Measurements from ENCODE around the gene ARHGAP25.

The ARHGAP25 gene

DNA sequence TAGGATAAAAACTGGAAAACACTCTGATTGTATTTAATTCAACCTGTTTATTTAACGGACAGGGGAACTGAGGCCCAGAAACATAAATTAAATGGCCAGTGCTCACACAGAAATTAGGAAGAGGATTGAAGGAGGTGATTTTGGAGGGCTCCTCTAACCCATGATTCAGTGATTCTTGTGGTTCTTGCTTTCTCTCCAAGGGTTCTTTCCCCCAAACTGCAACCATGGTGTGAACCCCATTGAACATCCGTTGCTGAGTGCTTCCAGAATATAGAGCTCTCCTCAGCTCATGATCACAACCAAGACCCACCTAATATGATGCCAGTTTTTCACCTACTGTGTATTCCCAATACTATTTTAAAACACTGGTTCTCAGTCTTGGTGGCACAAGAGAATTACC is 95.1 kb downstream of the ARHGAP25 start:
- H3K27ac ChIP-seq (ENCODE audit: low read length, poor library complexity, severe bottlenecking) = peak overlapping the region; percentile 62
- no peaks in the 10 kb centered on the region for H3K79me1 ChIP-seq (replicated peaks; ENCODE audit: low read length, poor library complexity, severe bottlenecking)
- H2AFZ ChIP-seq (ENCODE audit: low read depth, low read length) = no peak overlapping the region
- H3K27me3 ChIP-seq (ENCODE audit: control insufficient read depth in 1 of 2, insufficient read depth in 1 of 2, low read length in 2 of 2) = no peaks in the 10 kb centered on the region
- peak overlapping the region; percentile 51 for H3K9ac ChIP-seq (ENCODE audit: low read length)
- peak overlapping the region; percentile 65 to 83 for H2BK12ac ChIP-seq (ENCODE audit: low read length in 2 of 2)
- WGBS = 68% methylated on average over 2 of the region's 2 CpGs
- H3K23ac ChIP-seq (ENCODE audit: low read length in 2 of 2) = no peak overlapping the region
- peaks cover 16% of the 10 kb centered on the region for H3K4me1 ChIP-seq (ENCODE audit: control insufficient read depth, insufficient read depth, low read depth, low read length)
- peak overlapping the region; percentile 31 for H2AK5ac ChIP-seq (ENCODE audit: low read length, severe bottlenecking)
- H2BK120ac ChIP-seq (ENCODE audit: low read depth, low read length) = peak overlapping the region; percentile 66
- DNase-seq = no peak
- H3K4me3 ChIP-seq (ENCODE audit: insufficient read depth in 1 of 2, low read depth in 1 of 2, low read length in 2 of 2) = peak overlapping the region in 1 of 2 experiments; percentile 15
- H2BK15ac ChIP-seq (ENCODE audit: low read depth, poor library complexity, severe bottlenecking) = no peak overlapping the region
- H3K4me2 ChIP-seq (ENCODE audit: low read length, poor library complexity, severe bottlenecking) = no peak overlapping the region
- peak overlapping the region in 1 of 2 experiments; percentile 90 for H3K4ac ChIP-seq (ENCODE audit: low read depth in 1 of 2, low read length in 2 of 2)
- no peaks in the 10 kb centered on the region for H3K9me3 ChIP-seq (ENCODE audit: control insufficient read depth, low read length)
- H2BK5ac ChIP-seq (ENCODE audit: low read depth, low read length, poor library complexity, severe bottlenecking) = no peak overlapping the region
- H4K91ac ChIP-seq (ENCODE audit: low read length) = no peak overlapping the region
- H3K18ac ChIP-seq (ENCODE audit: low read depth in 1 of 2, low read length in 2 of 2) = peak overlapping the region in 1 of 2 experiments; percentile 79
- no peak overlapping the region for H3K14ac ChIP-seq (ENCODE audit: low read length in 2 of 2)
- no peaks in the 10 kb centered on the region for H3K36me3 ChIP-seq (ENCODE audit: control insufficient read depth in 1 of 2, insufficient read depth in 2 of 2, low read depth in 1 of 2, low read length in 2 of 2)
- peak overlapping the region; percentile 46 for H4K8ac ChIP-seq (ENCODE audit: low read length)

DNA sequence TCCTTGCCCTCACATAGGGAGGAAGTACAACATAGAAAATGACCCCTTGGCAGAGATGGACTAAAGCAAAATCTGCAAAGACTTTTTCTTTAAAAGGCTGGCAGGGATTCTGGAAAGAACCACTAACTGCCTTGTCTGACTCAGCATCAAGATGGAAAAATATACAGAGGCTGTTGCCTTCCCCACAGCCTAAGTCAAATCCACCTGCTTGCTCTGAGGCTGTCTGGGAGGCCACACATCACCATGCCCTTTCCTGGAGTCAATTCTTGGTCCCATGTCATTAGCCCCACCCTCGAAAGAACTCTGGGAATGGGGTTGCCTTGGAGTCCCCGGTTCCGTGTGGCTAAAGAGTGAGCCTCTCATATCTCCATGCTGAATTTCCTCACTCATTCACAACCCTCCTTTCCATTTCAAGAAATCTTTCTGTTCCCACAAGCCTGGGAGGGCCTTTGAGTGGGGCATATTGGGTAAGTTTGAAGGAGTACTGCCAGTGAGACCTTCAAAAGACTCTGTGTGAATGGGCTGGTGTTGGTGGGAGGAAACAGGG is 97.1 kb downstream of the ARHGAP25 start:
- Histone ChIP-seq H3K18ac (ENCODE audit: low read depth in 1 of 2, low read length in 2 of 2) (peak overlapping the region in 1 of 2 experiments; percentile 69), H4K8ac (ENCODE audit: low read length) (peak overlapping the region; percentile 74), H2BK5ac (ENCODE audit: low read depth, low read length, poor library complexity, severe bottlenecking) (no peak overlapping the region), H3K4me1 (ENCODE audit: control insufficient read depth, insufficient read depth, low read depth, low read length) (peaks cover 16% of the 10 kb centered on the region), H3K79me1 (replicated peaks; ENCODE audit: low read length, poor library complexity, severe bottlenecking) (no peaks in the 10 kb centered on the region), H2BK12ac (ENCODE audit: low read length in 2 of 2) (peak overlapping the region; percentile 82 to 83), H3K27me3 (ENCODE audit: control insufficient read depth in 1 of 2, insufficient read depth in 1 of 2, low read length in 2 of 2) (no peaks in the 10 kb centered on the region), H3K36me3 (ENCODE audit: control insufficient read depth in 1 of 2, insufficient read depth in 2 of 2, low read depth in 1 of 2, low read length in 2 of 2) (no peaks in the 10 kb centered on the region), H2AK5ac (ENCODE audit: low read length, severe bottlenecking) (peak overlapping the region; percentile 22), H3K23ac (ENCODE audit: low read length in 2 of 2) (no peak overlapping the region), H3K9me3 (ENCODE audit: control insufficient read depth, low read length) (no peaks in the 10 kb centered on the region), H3K14ac (ENCODE audit: low read length in 2 of 2) (no peak overlapping the region), H2AFZ (ENCODE audit: low read depth, low read length) (no peak overlapping the region), H2BK15ac (ENCODE audit: low read depth, poor library complexity, severe bottlenecking) (peak overlapping the region; percentile 29), H3K4me2 (ENCODE audit: low read length, poor library complexity, severe bottlenecking) (no peak overlapping the region), H3K27ac (ENCODE audit: low read length, poor library complexity, severe bottlenecking) (no peak overlapping the region), H3K4me3 (ENCODE audit: insufficient read depth in 1 of 2, low read depth in 1 of 2, low read length in 2 of 2) (no peak overlapping the region), H4K91ac (ENCODE audit: low read length) (peak overlapping the region; percentile 53), H2BK120ac (ENCODE audit: low read depth, low read length) (peak overlapping the region; percentile 6), H3K4ac (ENCODE audit: low read depth in 1 of 2, low read length in 2 of 2) (peak overlapping the region; percentile 40 to 86), H3K9ac (ENCODE audit: low read length) (peak overlapping the region; percentile 50)
- peak; percentile 85 for DNase-seq
- WGBS = 100% methylated on average over 1 of the region's 3 CpGs

DNA sequence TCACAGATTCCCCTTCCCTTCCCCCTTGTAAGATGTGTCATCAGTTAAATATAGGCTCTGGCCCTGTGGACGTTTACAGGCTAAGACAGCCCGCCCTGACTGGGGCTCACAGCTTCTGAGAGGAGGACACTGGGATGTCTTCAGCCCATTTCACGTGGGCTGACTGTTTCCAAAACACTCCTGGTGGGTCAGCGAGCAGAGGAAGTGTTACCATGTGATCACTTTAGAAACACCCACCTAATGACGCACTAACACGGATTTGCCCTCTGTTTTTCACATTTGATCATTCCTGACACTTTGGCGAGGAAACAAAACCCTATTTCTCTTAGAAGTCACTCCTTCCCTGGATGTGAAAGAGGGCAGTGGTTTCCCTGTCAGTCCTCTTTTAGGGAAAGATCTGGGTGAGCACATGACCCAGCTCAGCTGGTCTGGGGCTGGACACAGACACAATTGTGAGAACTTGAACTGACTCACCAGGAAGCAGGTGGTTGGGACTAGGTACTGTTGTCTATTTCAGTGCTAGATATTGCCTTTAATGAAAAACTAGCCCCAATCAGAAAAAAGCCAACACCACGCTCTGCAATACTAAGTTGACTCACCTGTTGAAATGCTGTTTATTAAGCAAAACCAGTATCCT is 97.7 kb downstream of the ARHGAP25 start:
- no peak overlapping the region for H3K27ac ChIP-seq (ENCODE audit: low read length, poor library complexity, severe bottlenecking)
- peak overlapping the region; percentile 50 for H3K9ac ChIP-seq (ENCODE audit: low read length)
- H3K4me1 ChIP-seq (ENCODE audit: control insufficient read depth, insufficient read depth, low read depth, low read length) = peaks cover 16% of the 10 kb centered on the region
- peak overlapping the region; percentile 29 for H2BK15ac ChIP-seq (ENCODE audit: low read depth, poor library complexity, severe bottlenecking)
- H3K4ac ChIP-seq (ENCODE audit: low read depth in 1 of 2, low read length in 2 of 2) = peak overlapping the region; percentile 51 to 86
- no peak overlapping the region for H3K4me2 ChIP-seq (ENCODE audit: low read length, poor library complexity, severe bottlenecking)
- H2BK120ac ChIP-seq (ENCODE audit: low read depth, low read length) = peak overlapping the region; percentile 6
- H3K23ac ChIP-seq (ENCODE audit: low read length in 2 of 2) = no peak overlapping the region
- no peaks in the 10 kb centered on the region for H3K9me3 ChIP-seq (ENCODE audit: control insufficient read depth, low read length)
- DNase-seq = peak; percentile 96
- no peak overlapping the region for H3K4me3 ChIP-seq (ENCODE audit: insufficient read depth in 1 of 2, low read depth in 1 of 2, low read length in 2 of 2)
- H2AFZ ChIP-seq (ENCODE audit: low read depth, low read length) = peak overlapping the region; percentile 7
- no peaks in the 10 kb centered on the region for H3K27me3 ChIP-seq (ENCODE audit: control insufficient read depth in 1 of 2, insufficient read depth in 1 of 2, low read length in 2 of 2)
- peak overlapping the region; percentile 70 to 83 for H2BK12ac ChIP-seq (ENCODE audit: low read length in 2 of 2)
- no peak overlapping the region for H2BK5ac ChIP-seq (ENCODE audit: low read depth, low read length, poor library complexity, severe bottlenecking)
- H2AK5ac ChIP-seq (ENCODE audit: low read length, severe bottlenecking) = peak overlapping the region; percentile 22
- 29% methylated on average over 8 of the region's 8 CpGs for WGBS
- no peak overlapping the region for H3K14ac ChIP-seq (ENCODE audit: low read length in 2 of 2)
- peak overlapping the region; percentile 53 for H4K91ac ChIP-seq (ENCODE audit: low read length)
- peak overlapping the region; percentile 74 for H4K8ac ChIP-seq (ENCODE audit: low read length)
- H3K36me3 ChIP-seq (ENCODE audit: control insufficient read depth in 1 of 2, insufficient read depth in 2 of 2, low read depth in 1 of 2, low read length in 2 of 2) = no peaks in the 10 kb centered on the region
- H3K18ac ChIP-seq (ENCODE audit: low read depth in 1 of 2, low read length in 2 of 2) = peak overlapping the region; percentile 54 to 69
- H3K79me1 ChIP-seq (replicated peaks; ENCODE audit: low read length, poor library complexity, severe bottlenecking) = no peaks in the 10 kb centered on the region

DNA sequence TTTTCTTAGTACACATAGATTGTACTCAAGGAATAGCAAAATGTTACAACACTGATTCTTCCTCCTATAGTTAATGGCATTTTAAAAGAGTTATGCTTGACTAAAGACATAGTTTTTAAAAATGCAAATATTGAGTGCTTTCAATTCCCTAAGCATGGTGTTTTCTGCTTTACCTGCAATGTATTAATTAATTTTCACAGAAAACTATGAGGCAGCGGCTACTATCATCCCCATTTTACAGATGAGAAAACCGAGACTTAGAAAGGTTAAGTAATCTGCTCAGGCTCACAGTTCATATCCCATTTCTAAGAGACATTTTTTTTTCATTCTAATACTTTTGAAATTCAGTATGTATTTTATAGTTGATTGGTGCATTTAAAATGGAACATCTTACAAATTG is 98.6 kb downstream of the ARHGAP25 start:
- H3K4ac ChIP-seq (ENCODE audit: low read depth in 1 of 2, low read length in 2 of 2) = no peak overlapping the region
- DNase-seq = no peak
- peaks cover 16% of the 10 kb centered on the region for H3K4me1 ChIP-seq (ENCODE audit: control insufficient read depth, insufficient read depth, low read depth, low read length)
- H3K9me3 ChIP-seq (ENCODE audit: control insufficient read depth, low read length) = no peaks in the 10 kb centered on the region
- H4K91ac ChIP-seq (ENCODE audit: low read length) = no peak overlapping the region
- no peaks in the 10 kb centered on the region for H3K36me3 ChIP-seq (ENCODE audit: control insufficient read depth in 1 of 2, insufficient read depth in 2 of 2, low read depth in 1 of 2, low read length in 2 of 2)
- no peak overlapping the region for H3K14ac ChIP-seq (ENCODE audit: low read length in 2 of 2)
- H3K4me3 ChIP-seq (ENCODE audit: insufficient read depth in 1 of 2, low read depth in 1 of 2, low read length in 2 of 2) = no peak overlapping the region
- H2BK5ac ChIP-seq (ENCODE audit: low read depth, low read length, poor library complexity, severe bottlenecking) = no peak overlapping the region
- H3K9ac ChIP-seq (ENCODE audit: low read length) = no peak overlapping the region
- H4K8ac ChIP-seq (ENCODE audit: low read length) = no peak overlapping the region
- no peaks in the 10 kb centered on the region for H3K79me1 ChIP-seq (replicated peaks; ENCODE audit: low read length, poor library complexity, severe bottlenecking)
- H2BK12ac ChIP-seq (ENCODE audit: low read length in 2 of 2) = no peak overlapping the region
- no peak overlapping the region for H2AK5ac ChIP-seq (ENCODE audit: low read length, severe bottlenecking)
- WGBS = 100% methylated on average over 1 of the region's 2 CpGs
- H3K27ac ChIP-seq (ENCODE audit: low read length, poor library complexity, severe bottlenecking) = no peak overlapping the region
- no peak overlapping the region for H3K23ac ChIP-seq (ENCODE audit: low read length in 2 of 2)
- no peak overlapping the region for H2BK120ac ChIP-seq (ENCODE audit: low read depth, low read length)
- no peak overlapping the region for H3K18ac ChIP-seq (ENCODE audit: low read depth in 1 of 2, low read length in 2 of 2)
- H3K27me3 ChIP-seq (ENCODE audit: control insufficient read depth in 1 of 2, insufficient read depth in 1 of 2, low read length in 2 of 2) = no peaks in the 10 kb centered on the region
- H2BK15ac ChIP-seq (ENCODE audit: low read depth, poor library complexity, severe bottlenecking) = no peak overlapping the region
- no peak overlapping the region for H2AFZ ChIP-seq (ENCODE audit: low read depth, low read length)
- H3K4me2 ChIP-seq (ENCODE audit: low read length, poor library complexity, severe bottlenecking) = no peak overlapping the region
